Ascending aorta (tissue), 2 donors: ENCODE measurements around the gene C11orf97. TPM values are rescaled to one million over a fixed set of nuclear protein-coding genes. Genes with fewer than 3 reads are reported as not detected.
A peak's percentile ranks its signal among the peaks of the same experiment; 100 is the strongest.

Experiments
- DNase-seq, 2 donors: peaks; one replicate each; pipeline ENCODE4 v3.0.0-alpha.2; 2019; ENCODE audit warnings: low spot score in 2 of 2
- H3K27ac ChIP-seq, 2 donors: fragments of 200-600 bp; sonication (generic); one replicate each; pipeline ENCODE4 v1.5.1; 2016 to 2017; ENCODE audit warnings: mild to moderate bottlenecking in 1 of 2
- H3K27me3 ChIP-seq: fragments of 200-600 bp; sonication (generic); one replicate; pipeline ENCODE4 v1.5.1; 2017
- H3K36me3 ChIP-seq, 2 donors: fragments of 200-600 bp; sonication (generic); one replicate each; pipeline ENCODE4 v1.5.1; 2016
- H3K4me1 ChIP-seq, 2 donors: fragments of 200-600 bp; sonication (generic); one replicate each; pipeline ENCODE4 v1.5.1; 2016 to 2017; ENCODE audit warnings: mild to moderate bottlenecking in 1 of 2
- H3K4me3 ChIP-seq, 2 donors: fragments of 200-600 bp; sonication (generic); one replicate each; pipeline ENCODE4 v1.5.1; 2016 to 2017; ENCODE audit warnings: mild to moderate bottlenecking in 1 of 2
- H3K9me3 ChIP-seq, 2 donors: fragments of 200-600 bp; sonication (generic); one replicate each; pipeline ENCODE4 v1.5.1; 2016
- intact Hi-C: fragments of 100-400 bp; cut with DNase I; formaldehyde crosslinking; loops from one replicate; pipeline ENCODE4 v1.15.1; 2023
- total RNA-seq: library from RNA; depleted of rRNA; stranded (reverse); fragments of >200 nt; gene quantifications from one replicate; pipeline ENCODE4 v1.1.0, GENCODE V29; 2016
- TF ChIP-seq, protein P1 (sequence below), 3 experiments: fragments of 200-600 bp in 2 of 3; fragments of 450-650 bp in 1 of 3; sonication (generic) in 2 of 3; IDR thresholded peaks; one replicate each; pipeline ENCODE4 v1.5.1; 2016 to 2019; ENCODE audit warnings: antibody characterized with exemption in 3 of 3, mild to moderate bottlenecking in 1 of 3, moderate library complexity in 1 of 3

The C11orf97 gene
- total RNA-seq, 1 donor from 2014 or later = not detected

DNA sequence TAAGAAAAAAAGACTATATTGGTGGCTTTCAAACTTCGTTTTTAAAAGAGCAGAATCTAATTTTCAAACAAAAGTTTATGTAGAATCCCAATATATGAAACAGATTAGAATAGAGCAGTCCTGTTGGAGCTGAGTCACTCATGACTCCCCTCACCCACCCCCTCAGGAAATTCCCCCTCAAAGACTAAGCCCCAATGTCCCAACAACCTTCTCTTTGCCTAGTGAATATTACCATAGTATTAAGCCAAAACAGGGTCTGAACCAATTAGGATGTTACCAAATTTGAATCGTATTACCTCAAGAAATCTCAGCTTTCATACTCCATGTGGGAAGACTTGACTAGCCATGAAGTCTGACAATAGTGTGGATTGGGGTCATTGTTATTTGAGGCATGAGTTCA lies 47.1 kb downstream of the C11orf97 start:
- DNase-seq = no peak
- Histone ChIP-seq H3K4me3 (no peak overlapping the region), H3K27me3 (no peaks in the 10 kb centered on the region), H3K36me3 (no peaks in the 10 kb centered on the region), H3K27ac (peak overlapping the region in 1 of 2 donors; percentile 27), H3K9me3 (no peaks in the 10 kb centered on the region), H3K4me1 (peaks cover 5 to 37% of the 10 kb centered on the region in 2 donors)
- TF ChIP-seq, protein P1, sequence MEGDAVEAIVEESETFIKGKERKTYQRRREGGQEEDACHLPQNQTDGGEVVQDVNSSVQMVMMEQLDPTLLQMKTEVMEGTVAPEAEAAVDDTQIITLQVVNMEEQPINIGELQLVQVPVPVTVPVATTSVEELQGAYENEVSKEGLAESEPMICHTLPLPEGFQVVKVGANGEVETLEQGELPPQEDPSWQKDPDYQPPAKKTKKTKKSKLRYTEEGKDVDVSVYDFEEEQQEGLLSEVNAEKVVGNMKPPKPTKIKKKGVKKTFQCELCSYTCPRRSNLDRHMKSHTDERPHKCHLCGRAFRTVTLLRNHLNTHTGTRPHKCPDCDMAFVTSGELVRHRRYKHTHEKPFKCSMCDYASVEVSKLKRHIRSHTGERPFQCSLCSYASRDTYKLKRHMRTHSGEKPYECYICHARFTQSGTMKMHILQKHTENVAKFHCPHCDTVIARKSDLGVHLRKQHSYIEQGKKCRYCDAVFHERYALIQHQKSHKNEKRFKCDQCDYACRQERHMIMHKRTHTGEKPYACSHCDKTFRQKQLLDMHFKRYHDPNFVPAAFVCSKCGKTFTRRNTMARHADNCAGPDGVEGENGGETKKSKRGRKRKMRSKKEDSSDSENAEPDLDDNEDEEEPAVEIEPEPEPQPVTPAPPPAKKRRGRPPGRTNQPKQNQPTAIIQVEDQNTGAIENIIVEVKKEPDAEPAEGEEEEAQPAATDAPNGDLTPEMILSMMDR (IDR thresholded peaks at IDR 0.05) = no peak
- intact Hi-C loops = no loop called here

DNA sequence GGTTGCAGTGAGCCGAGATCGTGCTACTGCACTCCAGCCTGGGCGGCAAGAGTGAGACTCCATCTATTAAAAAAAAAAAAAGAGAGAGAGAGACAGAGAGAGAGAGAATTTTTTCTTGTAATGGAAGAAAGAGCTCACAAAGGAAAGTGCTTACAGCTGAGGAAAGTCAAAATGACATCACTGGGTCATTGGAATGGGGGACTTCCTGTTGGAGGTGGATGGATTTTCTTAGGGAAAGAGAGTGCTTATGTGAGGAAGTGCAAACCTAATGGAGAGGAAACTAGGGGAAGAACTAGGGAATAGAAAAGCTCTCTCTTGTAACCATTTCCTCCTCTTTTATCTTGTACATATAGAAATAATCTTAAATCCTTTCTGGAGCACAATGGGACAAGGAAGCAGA lies 48.6 kb downstream of the C11orf97 start:
- DNase-seq = no peak
- no peaks in the 10 kb centered on the region for H3K36me3 ChIP-seq
- no peak overlapping the region for H3K27ac ChIP-seq
- intact Hi-C loops = no loop called here
- H3K9me3 ChIP-seq = no peaks in the 10 kb centered on the region
- TF ChIP-seq, protein P1 (IDR thresholded peaks at IDR 0.05) = no peak
- no peaks in the 10 kb centered on the region for H3K27me3 ChIP-seq
- H3K4me3 ChIP-seq = no peak overlapping the region
- peaks cover 5 to 32% of the 10 kb centered on the region in 2 donors for H3K4me1 ChIP-seq

DNA sequence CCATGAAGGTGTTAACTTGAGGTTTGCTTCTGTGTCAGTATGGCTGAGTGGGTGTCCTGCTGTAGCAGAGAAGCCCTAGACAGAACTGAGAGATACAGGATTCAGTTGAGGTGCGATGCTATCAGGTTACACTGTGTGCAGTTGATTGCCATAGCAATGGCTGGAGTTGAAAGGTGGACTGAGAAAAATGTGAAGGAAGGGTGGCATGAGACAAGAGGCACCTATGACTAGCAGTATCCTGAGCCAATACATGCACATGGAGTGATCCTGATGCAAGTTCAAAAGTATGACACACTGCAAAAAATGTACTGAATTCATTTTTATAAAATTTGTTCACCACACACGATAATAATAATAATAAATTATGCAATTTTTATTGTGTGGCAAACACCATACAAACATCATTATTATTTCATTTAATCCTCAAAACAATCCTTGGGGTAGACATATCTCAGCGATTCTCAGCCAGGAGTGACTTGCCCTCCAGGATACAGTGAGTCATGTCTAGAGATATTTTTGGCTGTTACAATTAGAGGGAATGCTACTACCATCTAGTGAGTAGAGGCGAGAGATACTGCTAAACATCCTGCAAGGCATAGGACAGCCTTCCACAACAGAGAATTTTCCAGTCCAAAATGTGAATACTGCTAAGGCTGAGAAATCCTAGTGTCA lies 51.1 kb downstream of the C11orf97 start:
- Histone ChIP-seq H3K9me3 (no peaks in the 10 kb centered on the region), H3K27ac (no peak overlapping the region), H3K27me3 (no peaks in the 10 kb centered on the region), H3K4me1 (peaks cover 2 to 22% of the 10 kb centered on the region in 2 donors), H3K4me3 (no peak overlapping the region), H3K36me3 (no peaks in the 10 kb centered on the region)
- no peak for DNase-seq
- intact Hi-C loops = loop anchor here (1.0 kb wide), 1 partner anchor 44 kb away; no protein-coding TSS in a partner anchor
- TF ChIP-seq, protein P1 (IDR thresholded peaks at IDR 0.05) = peak; percentile 31 to 57 (median 34)

DNA sequence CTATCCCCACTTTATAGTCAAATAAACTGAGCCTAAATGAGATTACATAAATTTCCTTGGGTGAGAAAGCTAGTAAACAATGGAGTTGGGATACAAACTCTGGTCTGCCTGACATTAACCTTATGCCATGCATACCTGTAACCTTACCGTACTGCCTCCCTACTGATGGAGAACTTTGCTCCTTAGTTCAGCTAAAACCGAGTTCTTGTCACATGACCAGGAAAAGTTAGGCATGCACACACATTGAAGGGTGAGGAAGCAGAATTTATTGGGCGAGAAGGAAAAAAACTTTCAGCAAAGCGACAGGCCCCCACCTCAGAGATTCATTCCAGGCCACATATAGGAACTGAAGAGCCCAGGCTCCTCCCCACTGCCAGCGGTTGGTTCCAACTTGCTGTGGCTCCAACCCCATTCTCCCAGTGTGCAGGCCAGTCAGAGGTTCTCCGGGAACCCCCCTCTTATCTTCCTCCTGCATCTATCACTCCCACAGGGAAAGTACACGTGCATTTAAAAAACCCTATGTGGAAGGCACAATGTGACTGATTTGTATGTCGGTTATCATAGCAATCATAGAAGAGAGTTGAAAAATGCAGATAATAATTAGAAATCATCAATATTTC lies 51.7 kb downstream of the C11orf97 start:
- Histone ChIP-seq H3K27ac (no peak overlapping the region), H3K36me3 (no peaks in the 10 kb centered on the region), H3K4me1 (peaks cover 0 to 22% of the 10 kb centered on the region in 2 donors), H3K4me3 (no peak overlapping the region), H3K9me3 (no peaks in the 10 kb centered on the region), H3K27me3 (no peaks in the 10 kb centered on the region)
- no peak for DNase-seq
- intact Hi-C loops = loop anchor here (1.0 kb wide), 1 partner anchor 45 kb away; no protein-coding TSS in a partner anchor
- TF ChIP-seq, protein P1 (IDR thresholded peaks at IDR 0.05) = no peak

DNA sequence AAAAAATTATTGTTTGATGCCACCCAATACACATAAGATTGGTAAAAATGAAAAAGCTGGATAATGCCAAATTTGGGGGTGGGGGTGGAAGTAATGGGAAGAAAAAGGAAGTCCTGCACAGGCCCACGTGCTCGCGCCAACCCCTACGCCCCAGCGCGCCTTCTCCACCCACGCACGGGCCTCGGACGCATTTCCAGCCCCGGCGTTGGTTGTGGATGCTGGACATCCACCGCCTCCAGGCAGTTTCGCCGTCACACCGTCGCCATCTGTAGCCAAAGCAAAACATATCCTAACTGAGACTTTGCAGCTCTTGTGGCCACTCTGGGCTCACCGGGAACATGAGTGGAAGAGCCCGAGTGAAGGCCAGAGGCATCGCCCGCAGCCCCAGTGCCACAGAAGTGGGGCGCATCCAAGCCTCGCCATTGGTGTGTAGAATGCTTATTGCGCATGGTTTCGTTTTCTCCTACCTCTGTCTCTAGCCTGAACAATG lies 55.0 kb downstream of the C11orf97 start, which contains the start of gene PIWIL4:
Gene PIWIL4 (plus strand): TSS at position 188 of the 490 bp plus-strand sequence. CDS start 151 bp downstream, at position 339.
- Histone ChIP-seq H3K4me1 (peaks cover 0 to 10% of the 10 kb centered on the region in 2 donors), H3K9me3 (no peaks in the 10 kb centered on the region), H3K4me3 (no peak within 1 kb of the TSS), H3K27ac (no peak within 1 kb of the TSS), H3K27me3 (no peaks in the 10 kb centered on the region), H3K36me3 (no peaks in the 10 kb centered on the region)
- DNase-seq = no peak
- TF ChIP-seq, protein P1 (IDR thresholded peaks at IDR 0.05) = no peak
- intact Hi-C loops = no loop called here
